Ishikawa (cell line): ENCODE measurements around the gene SGTA.

Experiments
- CEBPB ChIP-seq: IDR thresholded peaks from 2 replicates; pipeline ENCODE4 v1.6.1; 2012
- CREB1 ChIP-seq: IDR thresholded peaks from 2 replicates; pipeline ENCODE4 v1.6.1; 2012; ENCODE audit warnings: low read depth
- EGR1 ChIP-seq: IDR thresholded peaks from 2 replicates; pipeline ENCODE4 v1.6.1; 2012
- EP300 ChIP-seq: IDR thresholded peaks from 2 replicates; pipeline ENCODE4 v1.6.1; 2012; ENCODE audit warnings: borderline replicate concordance
- FOXM1 ChIP-seq: IDR thresholded peaks from 2 replicates; pipeline ENCODE4 v1.6.1; 2012; ENCODE audit warnings: low read depth, borderline replicate concordance
- MAX ChIP-seq: IDR thresholded peaks from 2 replicates; pipeline ENCODE4 v1.6.1; 2012
- NFIC ChIP-seq: IDR thresholded peaks from 2 replicates; pipeline ENCODE4 v1.6.1; 2012
- RAD21 ChIP-seq: IDR thresholded peaks from 2 replicates; pipeline ENCODE4 v1.6.1; 2012; ENCODE audit warnings: low read depth
- TAF1 ChIP-seq: IDR thresholded peaks from 2 replicates; pipeline ENCODE4 v1.6.1; 2012; ENCODE audit warnings: low read depth, mild to moderate bottlenecking
- TCF12 ChIP-seq: IDR thresholded peaks from 2 replicates; pipeline ENCODE4 v1.6.1; 2012; ENCODE audit warnings: low read depth
- TEAD4 ChIP-seq: IDR thresholded peaks from 2 replicates; pipeline ENCODE4 v1.6.1; 2012
- YY1 ChIP-seq: IDR thresholded peaks from 2 replicates; pipeline ENCODE4 v1.6.1; 2012; ENCODE audit warnings: low read depth
- ZBTB7A ChIP-seq: IDR thresholded peaks from 2 replicates; pipeline ENCODE4 v1.6.1; 2012; ENCODE audit warnings: low read depth
- TF ChIP-seq, protein P1 (sequence below): IDR thresholded peaks from 2 replicates; pipeline ENCODE4 v1.6.1; 2012; ENCODE audit warnings: low read depth, mild to moderate bottlenecking
- TF ChIP-seq, protein P2 (sequence below): IDR thresholded peaks from 2 replicates; pipeline ENCODE4 v1.6.1; 2012

SGTA gene

DNA sequence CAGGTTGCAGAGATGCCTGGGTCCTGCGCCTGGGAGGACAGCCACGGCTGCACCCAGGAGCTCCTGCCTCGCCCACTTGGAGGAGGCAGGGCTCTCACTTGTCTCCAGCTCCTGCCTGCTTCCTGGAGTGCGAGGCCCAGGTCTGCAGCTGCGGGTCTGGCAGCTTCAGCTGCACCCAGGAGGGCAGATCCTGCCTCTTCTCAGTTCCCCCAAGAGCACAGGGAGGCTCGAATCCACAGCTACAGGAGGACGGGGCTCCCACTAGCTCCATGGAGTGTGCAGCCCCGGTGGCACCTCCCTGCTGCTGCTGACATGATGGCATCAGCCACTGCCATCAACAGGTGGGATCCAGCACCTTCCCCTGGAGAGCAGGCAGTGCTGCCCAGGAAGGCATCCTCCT lies 41.1 kb upstream of the SGTA start:
- TF ChIP-seq, protein P1, sequence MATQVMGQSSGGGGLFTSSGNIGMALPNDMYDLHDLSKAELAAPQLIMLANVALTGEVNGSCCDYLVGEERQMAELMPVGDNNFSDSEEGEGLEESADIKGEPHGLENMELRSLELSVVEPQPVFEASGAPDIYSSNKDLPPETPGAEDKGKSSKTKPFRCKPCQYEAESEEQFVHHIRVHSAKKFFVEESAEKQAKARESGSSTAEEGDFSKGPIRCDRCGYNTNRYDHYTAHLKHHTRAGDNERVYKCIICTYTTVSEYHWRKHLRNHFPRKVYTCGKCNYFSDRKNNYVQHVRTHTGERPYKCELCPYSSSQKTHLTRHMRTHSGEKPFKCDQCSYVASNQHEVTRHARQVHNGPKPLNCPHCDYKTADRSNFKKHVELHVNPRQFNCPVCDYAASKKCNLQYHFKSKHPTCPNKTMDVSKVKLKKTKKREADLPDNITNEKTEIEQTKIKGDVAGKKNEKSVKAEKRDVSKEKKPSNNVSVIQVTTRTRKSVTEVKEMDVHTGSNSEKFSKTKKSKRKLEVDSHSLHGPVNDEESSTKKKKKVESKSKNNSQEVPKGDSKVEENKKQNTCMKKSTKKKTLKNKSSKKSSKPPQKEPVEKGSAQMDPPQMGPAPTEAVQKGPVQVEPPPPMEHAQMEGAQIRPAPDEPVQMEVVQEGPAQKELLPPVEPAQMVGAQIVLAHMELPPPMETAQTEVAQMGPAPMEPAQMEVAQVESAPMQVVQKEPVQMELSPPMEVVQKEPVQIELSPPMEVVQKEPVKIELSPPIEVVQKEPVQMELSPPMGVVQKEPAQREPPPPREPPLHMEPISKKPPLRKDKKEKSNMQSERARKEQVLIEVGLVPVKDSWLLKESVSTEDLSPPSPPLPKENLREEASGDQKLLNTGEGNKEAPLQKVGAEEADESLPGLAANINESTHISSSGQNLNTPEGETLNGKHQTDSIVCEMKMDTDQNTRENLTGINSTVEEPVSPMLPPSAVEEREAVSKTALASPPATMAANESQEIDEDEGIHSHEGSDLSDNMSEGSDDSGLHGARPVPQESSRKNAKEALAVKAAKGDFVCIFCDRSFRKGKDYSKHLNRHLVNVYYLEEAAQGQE = no peak
- TF ChIP-seq ZBTB7A = no peak
- no peak for TF ChIP-seq YY1
- TF ChIP-seq MAX = no peak
- no peak for TF ChIP-seq EP300
- TF ChIP-seq CEBPB = no peak
- TF ChIP-seq FOXM1 = no peak
- TF ChIP-seq NFIC = no peak
- no peak for TF ChIP-seq TAF1
- TF ChIP-seq EGR1 = no peak
- TF ChIP-seq TEAD4 = no peak
- no peak for TF ChIP-seq CREB1
- TF ChIP-seq TCF12 = no peak
- no peak for TF ChIP-seq RAD21
- TF ChIP-seq, protein P2, sequence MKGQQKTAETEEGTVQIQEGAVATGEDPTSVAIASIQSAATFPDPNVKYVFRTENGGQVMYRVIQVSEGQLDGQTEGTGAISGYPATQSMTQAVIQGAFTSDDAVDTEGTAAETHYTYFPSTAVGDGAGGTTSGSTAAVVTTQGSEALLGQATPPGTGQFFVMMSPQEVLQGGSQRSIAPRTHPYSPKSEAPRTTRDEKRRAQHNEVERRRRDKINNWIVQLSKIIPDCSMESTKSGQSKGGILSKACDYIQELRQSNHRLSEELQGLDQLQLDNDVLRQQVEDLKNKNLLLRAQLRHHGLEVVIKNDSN = no peak

- no peak for TF ChIP-seq CREB1
- TF ChIP-seq, protein P2 = no peak
- TF ChIP-seq YY1 = no peak
- TF ChIP-seq ZBTB7A = no peak
- TF ChIP-seq MAX = no peak
- TF ChIP-seq RAD21 = no peak
- no peak for TF ChIP-seq FOXM1
- TF ChIP-seq CEBPB = no peak
- TF ChIP-seq EP300 = no peak
- TF ChIP-seq, protein P1 = no peak
- TF ChIP-seq TAF1 = no peak
- TF ChIP-seq EGR1 = no peak
- no peak for TF ChIP-seq NFIC
- no peak for TF ChIP-seq TEAD4
- no peak for TF ChIP-seq TCF12
Measured at GRCh38 chr19:2823646-2824045, 40.6 kb upstream of the SGTA start.

- TF ChIP-seq EP300 = no peak
- TF ChIP-seq, protein P1 = no peak
Measured at GRCh38 chr19:2822846-2823245, 39.8 kb upstream of the SGTA start.

- TF ChIP-seq ZBTB7A (peak; percentile 23; the same call in 1 of the 2 replicates), RAD21 (no peak)
Measured at GRCh38 chr19:2820112-2820702, 37.1 kb upstream of the SGTA start.

GRCh38 chr19:2819540-2820111 lies 36.6 kb upstream of the SGTA start, which contains the start of gene ZNF554:
TSS of gene ZNF554 (plus strand) at chr19:2819868. CDS start at chr19:2820072, 204 bp downstream.
- TF ChIP-seq YY1 (peak; percentile 74), RAD21 (peak; percentile 39; the same call in 1 of the 2 replicates), CEBPB (no peak), EP300 (0 out of 2 replicates have a peak, but pooled peaks have one; percentile 30), MAX (peak; percentile 69), CREB1 (no peak), TAF1 (peak; percentile 63; the same call in 1 of the 2 replicates), EGR1 (no peak), NFIC (no peak), TCF12 (0 out of 2 replicates have a peak, but pooled peaks have one; percentile 57), FOXM1 (no peak), ZBTB7A (peak; percentile 66), TEAD4 (no peak)
- TF ChIP-seq, protein P1 = no peak
- TF ChIP-seq, protein P2 = peak; percentile 50
